Stimulated activated CD8-positive, alpha-beta memory T cell treated with anti-CD3 and anti-CD28 coated beads, Interleukin-15, amount 100 ng/mL, for 24 hours (primary cell): ENCODE data around the gene TGFB2.

Source experiments
- DNase-seq: peaks from one replicate; pipeline ENCODE4 v3.0.0-alpha.2; 2020; ENCODE audit warnings: low read depth

The TGFB2 gene

GRCh38 chr1:218392780-218393179 is 47.6 kb downstream of the TGFB2 start:
- DNase-seq: no peak

GRCh38 chr1:218394416-218394815 is 49.3 kb downstream of the TGFB2 start:
- no peak for DNase-seq

- no peak for DNase-seq
These were observed 49.9 kb downstream of the TGFB2 start for GRCh38 chr1:218394989-218395388.

GRCh38 chr1:218395916-218396315 is 50.8 kb downstream of the TGFB2 start:
- no peak for DNase-seq

GRCh38 chr1:218397752-218398339 is 52.7 kb downstream of the TGFB2 start:
- DNase-seq: no peak

- no peak for DNase-seq
These were observed 55.5 kb downstream of the TGFB2 start for GRCh38 chr1:218400624-218401023.

- DNase-seq: no peak
These were observed 56.4 kb downstream of the TGFB2 start for GRCh38 chr1:218401441-218401997.

- DNase-seq: no peak
These were observed 57.1 kb downstream of the TGFB2 start for GRCh38 chr1:218401998-218402785.

- DNase-seq: no peak
These were observed 57.6 kb downstream of the TGFB2 start for GRCh38 chr1:218402786-218403120.

- no peak for DNase-seq
These were observed 58.2 kb downstream of the TGFB2 start for GRCh38 chr1:218403300-218403699.

GRCh38 chr1:218407630-218408029 is 62.5 kb downstream of the TGFB2 start:
- no peak for DNase-seq

- no peak for DNase-seq
These were observed 63.0 kb downstream of the TGFB2 start for GRCh38 chr1:218408135-218408534.

GRCh38 chr1:218408942-218409341 is 63.8 kb downstream of the TGFB2 start:
- no peak for DNase-seq

GRCh38 chr1:218409946-218410510 is 64.9 kb downstream of the TGFB2 start:
- no peak for DNase-seq

- DNase-seq: no peak
These were observed 66.0 kb downstream of the TGFB2 start for GRCh38 chr1:218411101-218411500.

GRCh38 chr1:218412171-218412570 is 67.0 kb downstream of the TGFB2 start:
- DNase-seq: no peak

- DNase-seq: no peak
These were observed 68.0 kb downstream of the TGFB2 start for GRCh38 chr1:218413179-218413578.

- DNase-seq: no peak
These were observed 69.1 kb downstream of the TGFB2 start for GRCh38 chr1:218414060-218414728.

- DNase-seq: no peak
These were observed 70.6 kb downstream of the TGFB2 start for GRCh38 chr1:218415726-218416125.

GRCh38 chr1:218421531-218421930 is 76.4 kb downstream of the TGFB2 start:
- DNase-seq: no peak

GRCh38 chr1:218424502-218424901 is 79.4 kb downstream of the TGFB2 start:
- no peak for DNase-seq

GRCh38 chr1:218425647-218426342 is 80.7 kb downstream of the TGFB2 start:
- no peak for DNase-seq
